Gastrocnemius medialis (tissue), 4 donors: Measurements from ENCODE around the gene ANXA2.

Source experiments
- CTCF ChIP-seq, 5 experiments: fragments of 450-650 bp in 3 of 5; fragments of 200-600 bp in 2 of 5; sonication (generic) in 2 of 5; IDR thresholded peaks in 4 of 5; conservative IDR thresholded peaks in 1 of 5; 1 replicate in 4 of 5; 2 replicates in 1 of 5; pipeline ENCODE4 v1.5.1; 2016 to 2019; ENCODE audit warnings: antibody characterized with exemption in 5 of 5, mild to moderate bottlenecking in 3 of 5, moderate library complexity in 3 of 5
- POLR2A ChIP-seq, 2 donors: fragments of 450-650 bp; IDR thresholded peaks; one replicate each; pipeline ENCODE4 v1.6.1; 2017; ENCODE audit warnings: antibody characterized with exemption in 2 of 2, mild to moderate bottlenecking in 2 of 2, moderate library complexity in 2 of 2

GRCh38 chr15:60373327-60373726 is 24.5 kb downstream of the ANXA2 start:
- TF ChIP-seq CTCF (IDR thresholded peaks at IDR 0.05 in 4 of 5, conservative IDR thresholded peaks at IDR 0.05 in 1 of 5) (no peak), POLR2A (IDR thresholded peaks at IDR 0.05) (no peak)
